ENCODE measurements around the gene DLGAP1.

DLGAP1 gene

GRCh38 chr18:3660739-3661515 is 794.2 kb downstream of the DLGAP1 start:
- Histone ChIP-seq H3K27me3 (ENCODE audit: insufficient read depth, low read length) (no peaks in the 10 kb centered on the region), H2AFZ (ENCODE audit: low read length) (no peak overlapping the region), H3K4me3 (ENCODE audit: low read depth, low read length, poor library complexity, severe bottlenecking) (peak overlapping the region; percentile 22), H3K4me2 (ENCODE audit: low read length) (peak overlapping the region; percentile 62), H3K9me2 (ENCODE audit: low read depth, low read length) (no peaks in the 10 kb centered on the region), H3K9me3 (ENCODE audit: low read length) (no peaks in the 10 kb centered on the region), H3F3A (ENCODE audit: insufficient read depth, low read length) (no peaks in the 10 kb centered on the region), H3K79me2 (ENCODE audit: insufficient read depth, low read length) (no peaks in the 10 kb centered on the region), H4K20me1 (ENCODE audit: insufficient read depth, low read length) (no peaks in the 10 kb centered on the region), H3K4me1 (ENCODE audit: insufficient read depth, low read length, severe bottlenecking) (peaks cover 36% of the 10 kb centered on the region), H3K9ac (ENCODE audit: low read length) (peak overlapping the region; percentile 34; the same call in 1 of the 2 replicates), H3K27ac (ENCODE audit: low read depth, low read length, poor library complexity, severe bottlenecking) (peak overlapping the region; percentile 75), H3K36me3 (ENCODE audit: insufficient read depth, low read length) (no peaks in the 10 kb centered on the region)
- TF ChIP-seq, protein P1, sequence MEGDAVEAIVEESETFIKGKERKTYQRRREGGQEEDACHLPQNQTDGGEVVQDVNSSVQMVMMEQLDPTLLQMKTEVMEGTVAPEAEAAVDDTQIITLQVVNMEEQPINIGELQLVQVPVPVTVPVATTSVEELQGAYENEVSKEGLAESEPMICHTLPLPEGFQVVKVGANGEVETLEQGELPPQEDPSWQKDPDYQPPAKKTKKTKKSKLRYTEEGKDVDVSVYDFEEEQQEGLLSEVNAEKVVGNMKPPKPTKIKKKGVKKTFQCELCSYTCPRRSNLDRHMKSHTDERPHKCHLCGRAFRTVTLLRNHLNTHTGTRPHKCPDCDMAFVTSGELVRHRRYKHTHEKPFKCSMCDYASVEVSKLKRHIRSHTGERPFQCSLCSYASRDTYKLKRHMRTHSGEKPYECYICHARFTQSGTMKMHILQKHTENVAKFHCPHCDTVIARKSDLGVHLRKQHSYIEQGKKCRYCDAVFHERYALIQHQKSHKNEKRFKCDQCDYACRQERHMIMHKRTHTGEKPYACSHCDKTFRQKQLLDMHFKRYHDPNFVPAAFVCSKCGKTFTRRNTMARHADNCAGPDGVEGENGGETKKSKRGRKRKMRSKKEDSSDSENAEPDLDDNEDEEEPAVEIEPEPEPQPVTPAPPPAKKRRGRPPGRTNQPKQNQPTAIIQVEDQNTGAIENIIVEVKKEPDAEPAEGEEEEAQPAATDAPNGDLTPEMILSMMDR (IDR thresholded peaks at IDR 0.05; ENCODE audit: low read length), result no peak
- no peak for TF ChIP-seq EZH2 (IDR thresholded peaks at IDR 0.05; ENCODE audit: borderline replicate concordance, low read length)

DNA sequence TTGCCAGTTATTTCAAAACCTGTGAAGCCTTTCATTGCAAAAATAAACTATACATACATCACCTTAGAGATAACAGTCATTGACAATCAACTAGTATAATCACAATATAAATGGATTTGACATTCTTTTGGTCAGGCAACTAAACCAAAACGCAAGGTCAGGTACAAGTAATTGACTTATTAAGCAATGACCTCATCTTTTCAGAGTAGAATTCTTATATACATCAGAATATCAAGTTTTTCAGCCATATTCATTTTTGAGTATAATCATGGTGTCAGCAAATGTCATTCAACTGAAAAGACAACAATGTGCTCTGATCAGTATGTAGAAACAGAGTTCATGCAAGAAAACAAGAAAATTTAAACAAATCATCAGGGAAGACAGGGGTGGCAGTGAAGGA is 796.6 kb downstream of the DLGAP1 start:
- no peak overlapping the region for H3K27ac ChIP-seq (ENCODE audit: low read depth, low read length, poor library complexity, severe bottlenecking)
- TF ChIP-seq EZH2 (IDR thresholded peaks at IDR 0.05; ENCODE audit: borderline replicate concordance, low read length), result no peak
- TF ChIP-seq, protein P1 (IDR thresholded peaks at IDR 0.05; ENCODE audit: low read length), result no peak
- H3K9me2 ChIP-seq (ENCODE audit: low read depth, low read length), result no peaks in the 10 kb centered on the region
- H3K36me3 ChIP-seq (ENCODE audit: insufficient read depth, low read length), result no peaks in the 10 kb centered on the region
- H3F3A ChIP-seq (ENCODE audit: insufficient read depth, low read length), result no peaks in the 10 kb centered on the region
- peaks cover 44% of the 10 kb centered on the region for H3K4me1 ChIP-seq (ENCODE audit: insufficient read depth, low read length, severe bottlenecking)
- no peak overlapping the region for H3K4me3 ChIP-seq (ENCODE audit: low read depth, low read length, poor library complexity, severe bottlenecking)
- no peak overlapping the region for H2AFZ ChIP-seq (ENCODE audit: low read length)
- H3K79me2 ChIP-seq (ENCODE audit: insufficient read depth, low read length), result no peaks in the 10 kb centered on the region
- H3K9me3 ChIP-seq (ENCODE audit: low read length), result no peaks in the 10 kb centered on the region
- H3K9ac ChIP-seq (ENCODE audit: low read length), result no peak overlapping the region
- no peaks in the 10 kb centered on the region for H4K20me1 ChIP-seq (ENCODE audit: insufficient read depth, low read length)
- no peak overlapping the region for H3K4me2 ChIP-seq (ENCODE audit: low read length)
- H3K27me3 ChIP-seq (ENCODE audit: insufficient read depth, low read length), result no peaks in the 10 kb centered on the region

DNA sequence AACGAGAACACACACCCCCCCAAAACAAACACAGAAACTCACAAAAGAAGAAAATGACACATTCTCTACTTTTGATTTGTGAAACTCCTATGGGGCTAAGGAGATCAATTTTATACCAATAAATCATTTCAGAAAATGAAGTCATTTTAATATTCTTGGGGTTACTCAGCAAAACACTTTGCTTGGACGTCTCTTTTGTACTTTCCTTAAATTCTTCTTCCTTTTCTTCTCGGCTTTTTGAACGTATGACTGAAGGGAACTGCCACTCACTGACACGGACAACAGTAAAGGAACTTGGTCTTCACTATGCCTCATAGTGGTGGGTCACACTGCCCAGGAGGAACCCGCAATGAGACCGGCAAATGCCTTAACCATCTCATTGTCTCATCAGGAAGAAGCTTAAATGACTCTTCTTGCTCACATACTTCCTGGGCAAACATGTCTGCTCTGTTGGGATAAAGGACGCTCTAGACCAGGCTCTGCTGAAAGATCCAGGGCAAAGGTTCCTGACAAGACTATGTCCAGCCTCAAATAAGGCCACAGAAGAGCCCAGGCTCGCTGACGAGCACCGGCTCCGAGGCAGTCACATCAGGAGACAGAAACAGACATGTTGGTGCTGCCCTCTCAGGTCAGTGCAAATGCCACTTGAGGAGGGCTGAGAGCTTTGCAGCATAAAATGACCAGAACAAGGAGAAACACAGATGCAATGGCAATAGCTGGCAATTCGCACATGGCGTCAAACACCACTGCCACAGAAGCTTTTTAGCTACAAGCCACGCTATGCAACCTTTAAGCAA is 799.7 kb downstream of the DLGAP1 start:
- Histone ChIP-seq H3K4me2 (ENCODE audit: low read length) (peak overlapping the region; percentile 29; the same call in 1 of the 2 replicates), H3K4me3 (ENCODE audit: low read depth, low read length, poor library complexity, severe bottlenecking) (no peak overlapping the region), H3K36me3 (ENCODE audit: insufficient read depth, low read length) (no peaks in the 10 kb centered on the region), H3K79me2 (ENCODE audit: insufficient read depth, low read length) (no peaks in the 10 kb centered on the region), H3K4me1 (ENCODE audit: insufficient read depth, low read length, severe bottlenecking) (peaks cover 35% of the 10 kb centered on the region), H3K9ac (ENCODE audit: low read length) (no peak overlapping the region), H3K27ac (ENCODE audit: low read depth, low read length, poor library complexity, severe bottlenecking) (peak overlapping the region; percentile 28), H3F3A (ENCODE audit: insufficient read depth, low read length) (no peaks in the 10 kb centered on the region), H4K20me1 (ENCODE audit: insufficient read depth, low read length) (no peaks in the 10 kb centered on the region), H3K27me3 (ENCODE audit: insufficient read depth, low read length) (no peaks in the 10 kb centered on the region), H3K9me2 (ENCODE audit: low read depth, low read length) (no peaks in the 10 kb centered on the region), H2AFZ (ENCODE audit: low read length) (peak overlapping the region; percentile 74; the same call in 1 of the 2 replicates), H3K9me3 (ENCODE audit: low read length) (no peaks in the 10 kb centered on the region)
- TF ChIP-seq EZH2 (IDR thresholded peaks at IDR 0.05; ENCODE audit: borderline replicate concordance, low read length), result no peak
- TF ChIP-seq, protein P1 (IDR thresholded peaks at IDR 0.05; ENCODE audit: low read length), result no peak

Measured in OCI-LY1 (cell line).